ENCODE data around the gene ITGB1.
"Not testable (repeated sequence)": the region's sequence is repeated elsewhere in the genome, so short reads cannot be mapped to it uniquely, and the experiment has no call there.

Gene ITGB1

DNA sequence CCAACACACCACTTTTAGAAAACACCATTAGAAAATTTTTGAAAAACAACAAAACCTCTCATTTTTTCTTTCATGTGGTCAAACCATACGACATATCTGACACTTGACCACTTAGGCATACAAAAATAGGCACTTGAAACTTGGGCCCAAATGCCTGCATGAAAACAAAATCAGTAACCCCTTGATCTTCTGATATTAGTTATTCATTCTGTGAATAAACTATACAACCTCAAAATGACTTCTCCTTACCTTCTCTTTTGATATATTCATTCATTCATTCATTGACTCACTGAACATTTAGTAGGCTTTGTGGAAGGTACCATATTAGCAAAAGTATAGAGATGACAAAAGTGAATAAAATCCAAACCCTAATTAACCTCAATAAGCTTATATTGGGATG lies 26.4 kb downstream of the ITGB1 start:
- DNase-seq (ENCODE audit: low read depth) = peak; percentile 38
- TF ChIP-seq, protein P1, sequence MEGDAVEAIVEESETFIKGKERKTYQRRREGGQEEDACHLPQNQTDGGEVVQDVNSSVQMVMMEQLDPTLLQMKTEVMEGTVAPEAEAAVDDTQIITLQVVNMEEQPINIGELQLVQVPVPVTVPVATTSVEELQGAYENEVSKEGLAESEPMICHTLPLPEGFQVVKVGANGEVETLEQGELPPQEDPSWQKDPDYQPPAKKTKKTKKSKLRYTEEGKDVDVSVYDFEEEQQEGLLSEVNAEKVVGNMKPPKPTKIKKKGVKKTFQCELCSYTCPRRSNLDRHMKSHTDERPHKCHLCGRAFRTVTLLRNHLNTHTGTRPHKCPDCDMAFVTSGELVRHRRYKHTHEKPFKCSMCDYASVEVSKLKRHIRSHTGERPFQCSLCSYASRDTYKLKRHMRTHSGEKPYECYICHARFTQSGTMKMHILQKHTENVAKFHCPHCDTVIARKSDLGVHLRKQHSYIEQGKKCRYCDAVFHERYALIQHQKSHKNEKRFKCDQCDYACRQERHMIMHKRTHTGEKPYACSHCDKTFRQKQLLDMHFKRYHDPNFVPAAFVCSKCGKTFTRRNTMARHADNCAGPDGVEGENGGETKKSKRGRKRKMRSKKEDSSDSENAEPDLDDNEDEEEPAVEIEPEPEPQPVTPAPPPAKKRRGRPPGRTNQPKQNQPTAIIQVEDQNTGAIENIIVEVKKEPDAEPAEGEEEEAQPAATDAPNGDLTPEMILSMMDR (IDR thresholded peaks at IDR 0.05; ENCODE audit: insufficient read depth, low read depth, low read length, missing control alignments) = no peak

DNA sequence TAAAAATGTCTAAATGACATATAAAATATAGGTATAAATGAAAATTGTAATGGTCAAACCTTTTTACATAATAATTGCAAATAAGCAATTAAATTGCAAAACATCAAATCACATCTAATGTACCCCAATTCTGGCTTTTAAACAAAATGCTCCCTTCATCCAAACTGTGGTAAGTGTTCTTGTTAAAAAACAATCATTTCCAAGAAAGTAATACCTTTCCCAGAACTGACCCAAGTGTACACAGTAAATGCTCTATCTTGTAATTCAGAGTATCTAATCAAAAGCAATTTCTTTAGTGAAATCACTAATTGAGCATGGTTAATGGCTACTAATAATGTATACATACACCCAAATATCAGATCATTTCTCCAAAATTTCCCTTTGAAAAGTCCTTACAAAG lies 28.0 kb downstream of the ITGB1 start:
- no peak overlapping the region for H3K4me3 ChIP-seq (ENCODE audit: low read depth, low read length)
- TF ChIP-seq, protein P1 (IDR thresholded peaks at IDR 0.05; ENCODE audit: insufficient read depth, low read depth, low read length, missing control alignments) = no peak
- no peak for DNase-seq (ENCODE audit: low read depth)

More for the DNA sequence above, 26.4 kb downstream of the ITGB1 start:
- H3K4me3 ChIP-seq (ENCODE audit: low read depth, low read length) = no peak overlapping the region

DNA sequence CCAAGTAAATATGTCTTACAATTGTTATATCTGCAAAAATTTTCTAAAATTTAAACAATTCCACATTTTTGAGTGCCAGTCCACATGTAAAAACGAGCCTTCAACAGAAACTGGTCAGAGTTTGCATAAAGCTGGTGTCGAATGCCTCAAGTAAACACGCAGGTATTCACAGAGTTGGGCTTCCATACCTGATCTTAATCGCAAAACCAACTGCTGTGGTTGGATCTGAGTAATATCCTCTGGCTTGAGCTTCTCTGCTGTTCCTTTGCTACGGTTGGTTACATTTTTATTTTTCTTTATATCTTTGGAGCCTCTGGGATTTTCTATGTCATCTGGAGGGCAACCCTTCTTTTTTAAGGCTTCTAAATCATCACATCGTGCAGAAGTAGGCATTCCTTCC lies 28.4 kb downstream of the ITGB1 start:
- TF ChIP-seq, protein P1 (IDR thresholded peaks at IDR 0.05; ENCODE audit: insufficient read depth, low read depth, low read length, missing control alignments) = no peak
- no peak for DNase-seq (ENCODE audit: low read depth)
- H3K4me3 ChIP-seq (ENCODE audit: low read depth, low read length) = no peak overlapping the region

DNA sequence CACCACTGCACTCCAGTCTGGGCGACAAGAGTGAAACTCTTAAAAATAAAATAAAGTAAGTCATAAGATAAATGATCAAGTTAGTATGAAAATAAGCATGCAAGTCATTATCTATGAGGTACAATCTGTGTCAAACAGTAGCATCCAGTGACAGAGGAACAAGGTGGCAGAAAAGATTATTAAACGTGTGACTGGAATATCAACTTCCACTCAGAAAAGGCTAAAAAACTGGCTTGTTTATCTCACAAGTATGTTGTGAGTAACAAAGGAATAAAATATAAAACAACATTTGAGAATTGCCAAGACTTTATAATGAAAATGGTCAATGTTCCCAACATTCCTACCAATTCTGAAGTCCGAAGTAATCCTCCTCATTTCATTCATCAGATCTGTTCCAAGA lies 30.3 kb downstream of the ITGB1 start:
- H3K4me3 ChIP-seq (ENCODE audit: low read depth, low read length) = no peak overlapping the region
- no peak for DNase-seq (ENCODE audit: low read depth)
- TF ChIP-seq, protein P1 (IDR thresholded peaks at IDR 0.05; ENCODE audit: insufficient read depth, low read depth, low read length, missing control alignments) = no peak

DNA sequence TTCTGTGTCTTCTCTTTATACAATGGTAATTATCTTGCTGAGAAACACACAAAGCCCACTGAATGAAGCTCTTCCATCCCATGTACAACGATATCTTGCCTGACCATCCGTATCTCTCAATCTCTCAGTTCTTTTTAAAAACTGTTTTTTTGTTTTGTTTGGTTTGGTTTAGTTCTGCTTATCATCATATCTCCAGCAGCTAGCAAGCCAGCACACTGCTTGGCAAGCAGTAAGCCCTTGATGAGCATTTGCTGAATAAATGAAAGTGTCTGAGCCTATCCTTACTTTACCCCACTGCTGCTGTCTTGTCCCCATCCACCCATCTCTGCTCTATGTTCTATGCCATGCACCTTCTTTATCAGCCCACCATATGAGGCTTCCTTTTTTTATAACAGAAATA lies 34.2 kb downstream of the ITGB1 start:
- TF ChIP-seq, protein P1 (IDR thresholded peaks at IDR 0.05; ENCODE audit: insufficient read depth, low read depth, low read length, missing control alignments) = no peak
- no peak overlapping the region for H3K4me3 ChIP-seq (ENCODE audit: low read depth, low read length)
- no peak for DNase-seq (ENCODE audit: low read depth)

DNA sequence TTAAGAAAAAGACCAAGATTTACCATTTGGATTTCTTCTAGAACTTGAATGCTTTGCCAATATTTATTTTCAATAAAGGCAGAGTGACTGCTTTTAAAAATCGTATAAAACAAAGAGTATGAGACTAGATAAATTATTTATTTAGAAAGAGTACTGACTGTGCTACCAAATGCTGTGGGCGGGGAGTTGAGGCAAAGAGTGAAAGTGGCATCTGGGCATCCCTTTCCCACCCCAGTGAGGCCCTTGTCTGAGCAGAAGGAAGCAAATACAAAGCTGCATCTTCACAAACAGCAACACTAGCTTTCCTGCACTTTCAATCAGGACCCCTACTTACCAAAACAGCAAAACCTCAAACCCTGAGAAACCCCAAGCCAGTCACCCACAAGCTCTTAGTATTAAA lies 34.9 kb downstream of the ITGB1 start:
- DNase-seq (ENCODE audit: low read depth) = no peak
- no peak overlapping the region for H3K4me3 ChIP-seq (ENCODE audit: low read depth, low read length)
- TF ChIP-seq, protein P1 (IDR thresholded peaks at IDR 0.05; ENCODE audit: insufficient read depth, low read depth, low read length, missing control alignments) = no peak

DNA sequence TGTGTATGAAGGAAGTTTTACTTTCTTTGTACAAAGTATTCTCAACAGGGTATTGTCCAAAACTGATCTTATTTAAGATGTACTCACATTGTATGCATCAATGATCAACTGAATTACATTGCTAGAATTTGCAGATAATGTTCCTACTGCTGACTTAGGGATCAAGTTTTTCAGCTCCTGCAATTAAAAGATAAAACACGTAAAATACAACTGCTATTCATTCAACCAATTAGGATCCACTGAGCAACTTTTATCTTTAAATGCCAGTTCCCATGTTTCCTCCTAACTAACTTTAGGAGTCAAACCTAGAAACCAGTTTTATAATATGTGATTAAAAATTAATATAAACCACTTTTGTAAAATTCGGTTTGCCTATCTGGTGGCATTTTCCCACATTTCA lies 35.9 kb downstream of the ITGB1 start:
- no peak overlapping the region for H3K4me3 ChIP-seq (ENCODE audit: low read depth, low read length)
- DNase-seq (ENCODE audit: low read depth) = no peak
- TF ChIP-seq, protein P1 (IDR thresholded peaks at IDR 0.05; ENCODE audit: insufficient read depth, low read depth, low read length, missing control alignments) = no peak

DNA sequence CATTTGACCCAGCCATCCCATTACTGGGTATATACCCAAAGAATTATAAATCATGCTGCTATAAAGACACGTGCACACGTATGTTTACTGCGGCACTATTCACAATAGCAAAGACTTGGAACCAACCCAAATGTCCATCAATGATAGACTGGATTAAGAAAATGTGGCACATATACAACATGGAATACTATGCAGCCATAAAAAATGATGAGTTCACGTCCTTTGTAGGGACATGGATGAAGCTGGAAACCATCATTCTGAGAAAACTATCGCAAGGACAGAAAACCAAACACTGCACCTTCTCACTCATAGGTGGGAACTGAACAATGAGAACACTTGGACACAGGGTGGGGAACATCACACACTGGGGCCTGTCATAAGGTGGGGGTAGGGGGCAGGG lies 40.2 kb downstream of the ITGB1 start:
- DNase-seq (ENCODE audit: low read depth); H3K4me3 ChIP-seq (ENCODE audit: low read depth, low read length): not testable (repeated sequence)

Measured in GM12865 (cell line).